ENCODE results near the gene LAMTOR2.
A peak's percentile ranks its signal among the peaks of the same experiment; 100 is the strongest.
"Not testable (repeated sequence)": the region's sequence is repeated elsewhere in the genome, so short reads cannot be mapped to it uniquely, and the experiment has no call there.

Gene LAMTOR2

DNA sequence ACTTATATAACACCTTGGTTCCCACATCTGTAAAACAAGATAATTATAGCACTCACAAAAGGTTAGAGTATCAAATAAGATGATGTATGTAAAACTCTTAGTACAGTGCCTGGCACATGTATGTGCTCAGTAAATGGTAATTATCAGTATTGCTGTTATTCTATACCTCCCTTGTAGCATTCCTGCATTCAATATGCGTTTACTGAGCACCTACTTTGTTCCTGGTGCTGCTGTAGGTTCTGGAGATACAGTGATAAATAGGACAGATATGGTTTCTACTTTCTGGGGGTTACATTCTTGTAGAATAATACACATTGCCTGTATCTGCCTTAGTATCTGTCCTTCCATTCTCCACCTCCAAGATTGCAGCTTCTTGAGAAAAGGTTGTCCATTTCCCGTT lies 32.6 kb upstream of the LAMTOR2 start:
- peaks cover 3 to 7% of the 10 kb centered on the region in 2 donors for H3K36me3 ChIP-seq (ENCODE audit: control insufficient read depth in 2 of 2, insufficient read depth in 2 of 2, low read length in 2 of 2)
- peak overlapping the region in 1 of 2 donors; percentile 13 for H3K9ac ChIP-seq (ENCODE audit: low read length in 2 of 2)
- peaks cover 7% of the 10 kb centered on the region for H3K4me1 ChIP-seq (ENCODE audit: control insufficient read depth, insufficient read depth, low read length)
- no peaks in the 10 kb centered on the region for H3K9me3 ChIP-seq (ENCODE audit: control insufficient read depth in 2 of 2, low read length in 2 of 2)
- no peak overlapping the region for H3K27ac ChIP-seq (ENCODE audit: low read length)
- no peak overlapping the region for H3K4me3 ChIP-seq (ENCODE audit: low read length in 2 of 2)
- peaks cover 0 to 3% of the 10 kb centered on the region in 2 donors for H3K27me3 ChIP-seq (ENCODE audit: control insufficient read depth in 1 of 2, insufficient read depth in 2 of 2, low read length in 2 of 2)

GRCh38 chr1:156024801-156025200 lies 29.8 kb upstream of the LAMTOR2 start:
- Histone ChIP-seq H3K36me3 (ENCODE audit: control insufficient read depth in 2 of 2, insufficient read depth in 2 of 2, low read length in 2 of 2) (no peaks in the 10 kb centered on the region), H3K9me3 (ENCODE audit: control insufficient read depth in 2 of 2, low read length in 2 of 2) (no peaks in the 10 kb centered on the region), H3K27ac (ENCODE audit: low read length) (no peak overlapping the region)

DNA sequence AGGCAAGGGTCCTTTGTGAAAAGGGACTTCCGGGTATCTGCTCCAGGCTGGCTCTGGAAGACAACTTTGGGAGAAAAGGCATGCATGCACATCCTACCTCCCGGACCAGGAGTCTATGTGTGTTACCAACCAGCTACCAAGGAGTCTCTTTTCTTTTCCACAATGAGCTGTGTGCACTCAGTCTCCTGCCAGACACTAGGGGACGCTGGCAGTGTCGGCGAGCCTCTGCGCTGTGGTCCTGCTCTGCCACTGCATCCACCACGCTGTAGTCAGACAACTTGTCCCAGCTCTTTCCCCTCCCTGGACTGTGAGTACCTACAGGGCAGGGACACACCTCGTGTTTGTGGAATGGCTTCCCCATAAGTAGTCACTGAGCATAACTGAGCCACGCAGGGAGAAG lies 28.7 kb upstream of the LAMTOR2 start:
- Histone ChIP-seq H3K4me3 (ENCODE audit: low read length in 2 of 2) (no peak overlapping the region), H3K27ac (ENCODE audit: low read length) (no peak overlapping the region), H3K9ac (ENCODE audit: low read length in 2 of 2) (peak overlapping the region in 1 of 2 donors; percentile 5), H3K4me1 (ENCODE audit: control insufficient read depth, insufficient read depth, low read length) (no peaks in the 10 kb centered on the region), H3K36me3 (ENCODE audit: control insufficient read depth in 2 of 2, insufficient read depth in 2 of 2, low read length in 2 of 2) (no peaks in the 10 kb centered on the region), H3K27me3 (ENCODE audit: control insufficient read depth in 1 of 2, insufficient read depth in 2 of 2, low read length in 2 of 2) (peaks cover 0 to 3% of the 10 kb centered on the region in 2 donors), H3K9me3 (ENCODE audit: control insufficient read depth in 2 of 2, low read length in 2 of 2) (no peaks in the 10 kb centered on the region)

More at GRCh38 chr1:156024801-156025200, 29.8 kb upstream of the LAMTOR2 start:
- Histone ChIP-seq H3K9ac (ENCODE audit: low read length in 2 of 2) (no peak overlapping the region), H3K27me3 (ENCODE audit: control insufficient read depth in 1 of 2, insufficient read depth in 2 of 2, low read length in 2 of 2) (peaks cover 0 to 3% of the 10 kb centered on the region in 2 donors), H3K4me1 (ENCODE audit: control insufficient read depth, insufficient read depth, low read length) (peaks cover 7% of the 10 kb centered on the region), H3K4me3 (ENCODE audit: low read length in 2 of 2) (no peak overlapping the region)

GRCh38 chr1:156026588-156026987 lies 28.0 kb upstream of the LAMTOR2 start:
- Histone ChIP-seq H3K9ac (ENCODE audit: low read length in 2 of 2) (no peak overlapping the region), H3K36me3 (ENCODE audit: control insufficient read depth in 2 of 2, insufficient read depth in 2 of 2, low read length in 2 of 2) (no peaks in the 10 kb centered on the region), H3K27ac (ENCODE audit: low read length) (no peak overlapping the region), H3K9me3 (ENCODE audit: control insufficient read depth in 2 of 2, low read length in 2 of 2) (no peaks in the 10 kb centered on the region), H3K4me3 (ENCODE audit: low read length in 2 of 2) (no peak overlapping the region), H3K4me1 (ENCODE audit: control insufficient read depth, insufficient read depth, low read length) (no peaks in the 10 kb centered on the region), H3K27me3 (ENCODE audit: control insufficient read depth in 1 of 2, insufficient read depth in 2 of 2, low read length in 2 of 2) (peaks cover 0 to 3% of the 10 kb centered on the region in 2 donors)

DNA sequence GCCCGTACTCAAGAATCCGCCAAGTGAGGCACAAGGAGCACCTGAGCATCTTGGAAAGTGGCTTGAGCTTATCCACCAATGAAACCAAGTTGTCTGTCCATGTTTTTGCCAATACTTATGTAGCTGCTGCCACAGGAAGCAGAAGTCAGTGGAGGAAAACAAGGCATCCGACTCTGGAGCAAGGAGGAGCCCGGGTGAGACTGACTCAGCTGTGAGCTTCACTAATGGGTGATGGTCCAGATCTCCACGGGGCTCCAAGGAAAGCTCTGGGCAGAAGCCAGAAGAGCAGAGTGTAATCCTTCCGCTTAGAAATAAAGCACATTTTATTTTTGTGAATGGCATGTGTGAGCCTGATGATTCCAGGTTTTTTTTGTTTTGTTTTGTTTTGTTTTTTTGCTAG lies 21.6 kb upstream of the LAMTOR2 start:
- Histone ChIP-seq H3K4me1 (ENCODE audit: control insufficient read depth, insufficient read depth, low read length) (no peaks in the 10 kb centered on the region), H3K36me3 (ENCODE audit: control insufficient read depth in 2 of 2, insufficient read depth in 2 of 2, low read length in 2 of 2) (peaks cover 0 to 6% of the 10 kb centered on the region in 2 donors), H3K4me3 (ENCODE audit: low read length in 2 of 2) (no peak overlapping the region), H3K27me3 (ENCODE audit: control insufficient read depth in 1 of 2, insufficient read depth in 2 of 2, low read length in 2 of 2) (no peaks in the 10 kb centered on the region), H3K9me3 (ENCODE audit: control insufficient read depth in 2 of 2, low read length in 2 of 2) (no peaks in the 10 kb centered on the region), H3K27ac (ENCODE audit: low read length) (no peak overlapping the region), H3K9ac (ENCODE audit: low read length in 2 of 2) (no peak overlapping the region)

DNA sequence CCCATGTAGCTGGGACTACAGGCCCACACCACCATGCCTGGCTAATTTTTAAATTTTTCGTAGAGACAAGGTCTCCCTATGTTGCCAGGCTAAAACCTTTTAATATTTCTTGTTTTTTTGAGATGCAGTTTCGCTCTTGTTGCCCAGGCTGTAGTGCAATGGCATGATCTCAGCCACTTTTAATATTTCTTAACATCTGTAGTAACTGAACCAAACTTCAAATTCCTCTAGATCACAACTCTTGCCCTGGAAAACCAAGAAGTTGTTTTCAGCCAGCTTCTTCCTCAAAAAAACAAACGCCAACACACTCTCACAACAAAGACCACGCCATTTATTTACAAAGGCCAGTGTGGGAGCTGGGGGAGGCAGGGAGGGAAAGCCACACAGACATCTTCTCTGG lies 19.6 kb upstream of the LAMTOR2 start:
- not testable (repeated sequence) for H3K27ac ChIP-seq (ENCODE audit: low read length); H3K27me3 ChIP-seq (ENCODE audit: control insufficient read depth in 1 of 2, insufficient read depth in 2 of 2, low read length in 2 of 2); H3K4me1 ChIP-seq (ENCODE audit: control insufficient read depth, insufficient read depth, low read length); H3K4me3 ChIP-seq (ENCODE audit: low read length in 2 of 2); H3K36me3 ChIP-seq (ENCODE audit: control insufficient read depth in 2 of 2, insufficient read depth in 2 of 2, low read length in 2 of 2); H3K9ac ChIP-seq (ENCODE audit: low read length in 2 of 2); H3K9me3 ChIP-seq (ENCODE audit: control insufficient read depth in 2 of 2, low read length in 2 of 2)

- Histone ChIP-seq H3K27me3 (ENCODE audit: control insufficient read depth in 1 of 2, insufficient read depth in 2 of 2, low read length in 2 of 2) (no peaks in the 10 kb centered on the region), H3K36me3 (ENCODE audit: control insufficient read depth in 2 of 2, insufficient read depth in 2 of 2, low read length in 2 of 2) (peaks cover 28 to 31% of the 10 kb centered on the region in 2 donors), H3K27ac (ENCODE audit: low read length) (no peak overlapping the region), H3K4me1 (ENCODE audit: control insufficient read depth, insufficient read depth, low read length) (no peaks in the 10 kb centered on the region), H3K4me3 (ENCODE audit: low read length in 2 of 2) (no peak overlapping the region), H3K9ac (ENCODE audit: low read length in 2 of 2) (no peak overlapping the region), H3K9me3 (ENCODE audit: control insufficient read depth in 2 of 2, low read length in 2 of 2) (no peaks in the 10 kb centered on the region)
These were observed 11.8 kb upstream of the LAMTOR2 start for GRCh38 chr1:156042828-156043227.

DNA sequence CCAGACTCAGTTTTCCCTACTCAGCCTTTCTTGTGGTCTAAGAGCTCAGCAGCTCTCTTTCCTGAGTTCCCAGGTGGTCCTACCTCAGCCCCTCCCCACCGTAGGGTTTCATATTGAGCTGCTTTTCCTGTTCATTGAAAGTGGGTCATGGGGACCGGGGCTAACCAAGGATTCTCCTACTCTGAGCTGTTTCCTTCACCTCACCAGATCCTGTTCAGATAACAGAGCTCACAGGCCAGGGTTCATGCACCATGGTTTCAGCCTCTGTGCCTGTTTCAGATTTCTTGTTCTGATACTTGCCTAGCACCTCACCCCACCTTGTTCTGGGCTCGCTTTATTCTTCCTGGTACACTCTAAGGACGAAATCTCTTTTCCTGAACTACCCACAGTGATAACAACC lies 9.5 kb upstream of the LAMTOR2 start:
- Histone ChIP-seq H3K9ac (ENCODE audit: low read length in 2 of 2) (no peak overlapping the region), H3K27ac (ENCODE audit: low read length) (no peak overlapping the region), H3K4me1 (ENCODE audit: control insufficient read depth, insufficient read depth, low read length) (no peaks in the 10 kb centered on the region), H3K27me3 (ENCODE audit: control insufficient read depth in 1 of 2, insufficient read depth in 2 of 2, low read length in 2 of 2) (no peaks in the 10 kb centered on the region), H3K4me3 (ENCODE audit: low read length in 2 of 2) (no peak overlapping the region), H3K36me3 (ENCODE audit: control insufficient read depth in 2 of 2, insufficient read depth in 2 of 2, low read length in 2 of 2) (peaks cover 34 to 45% of the 10 kb centered on the region in 2 donors), H3K9me3 (ENCODE audit: control insufficient read depth in 2 of 2, low read length in 2 of 2) (no peaks in the 10 kb centered on the region)

DNA sequence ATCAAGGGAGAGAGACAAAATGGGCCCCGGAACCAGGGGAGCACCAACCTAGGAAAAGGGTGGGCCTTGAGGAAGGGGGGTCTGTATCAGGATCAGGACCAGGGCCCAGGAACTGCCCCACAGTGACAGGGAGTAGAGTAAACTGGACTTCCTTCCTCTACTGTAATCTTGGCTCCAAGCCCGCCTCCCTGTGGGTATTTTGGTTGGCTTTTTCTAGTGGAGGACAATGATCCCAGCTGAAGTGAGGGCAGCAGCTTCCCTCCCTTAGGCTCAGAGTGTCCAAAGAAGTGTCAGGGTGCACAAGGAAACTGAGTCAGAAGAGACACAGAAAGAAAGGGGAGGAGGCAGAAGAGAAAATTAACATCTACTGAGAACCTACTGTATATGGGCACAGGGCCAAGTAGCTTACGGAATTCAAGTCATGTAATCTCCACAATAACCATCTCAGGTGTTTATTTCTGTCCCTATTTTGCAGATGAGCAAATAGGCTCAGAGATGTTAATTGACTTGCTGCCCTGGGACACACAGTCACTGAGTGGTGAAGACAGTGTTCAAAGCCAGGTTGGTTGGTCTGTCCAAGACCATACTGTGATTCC lies 5.8 kb upstream of the LAMTOR2 start:
- peaks cover 10 to 23% of the 10 kb centered on the region in 2 donors for H3K36me3 ChIP-seq (ENCODE audit: control insufficient read depth in 2 of 2, insufficient read depth in 2 of 2, low read length in 2 of 2)

DNA sequence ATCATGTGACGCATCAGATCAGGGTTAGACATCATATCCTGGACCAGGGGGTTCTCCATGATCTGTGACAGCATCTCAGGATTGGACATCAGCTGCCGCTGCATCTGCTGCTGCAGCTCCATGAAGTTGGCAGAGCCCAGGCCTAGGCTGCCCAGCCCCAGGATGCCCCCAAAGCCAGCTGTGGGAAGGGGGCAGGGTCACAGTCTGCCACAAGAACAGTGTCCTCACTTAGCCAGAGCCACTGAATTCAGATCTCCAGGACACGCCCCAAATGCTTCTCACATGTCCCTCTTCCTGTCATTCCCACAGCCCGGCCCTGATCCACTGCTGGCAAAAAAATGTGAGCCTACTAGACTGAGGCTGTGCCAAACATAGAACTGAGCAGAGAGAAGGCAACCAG lies 4.2 kb upstream of the LAMTOR2 start:
- Histone ChIP-seq H3K36me3 (ENCODE audit: control insufficient read depth in 2 of 2, insufficient read depth in 2 of 2, low read length in 2 of 2) (peaks cover 7 to 17% of the 10 kb centered on the region in 2 donors), H3K9me3 (ENCODE audit: control insufficient read depth in 2 of 2, low read length in 2 of 2) (no peaks in the 10 kb centered on the region), H3K27ac (ENCODE audit: low read length) (no peak overlapping the region), H3K27me3 (ENCODE audit: control insufficient read depth in 1 of 2, insufficient read depth in 2 of 2, low read length in 2 of 2) (no peaks in the 10 kb centered on the region), H3K4me1 (ENCODE audit: control insufficient read depth, insufficient read depth, low read length) (peaks cover 15% of the 10 kb centered on the region), H3K9ac (ENCODE audit: low read length in 2 of 2) (no peak overlapping the region), H3K4me3 (ENCODE audit: low read length in 2 of 2) (no peak overlapping the region)

More for the DNA sequence above, 5.8 kb upstream of the LAMTOR2 start:
- no peak overlapping the region for H3K27ac ChIP-seq (ENCODE audit: low read length)
- no peak overlapping the region for H3K4me3 ChIP-seq (ENCODE audit: low read length in 2 of 2)
- peaks cover 7% of the 10 kb centered on the region for H3K4me1 ChIP-seq (ENCODE audit: control insufficient read depth, insufficient read depth, low read length)
- no peaks in the 10 kb centered on the region for H3K27me3 ChIP-seq (ENCODE audit: control insufficient read depth in 1 of 2, insufficient read depth in 2 of 2, low read length in 2 of 2)
- H3K9me3 ChIP-seq (ENCODE audit: control insufficient read depth in 2 of 2, low read length in 2 of 2), result no peaks in the 10 kb centered on the region
- no peak overlapping the region for H3K9ac ChIP-seq (ENCODE audit: low read length in 2 of 2)

DNA sequence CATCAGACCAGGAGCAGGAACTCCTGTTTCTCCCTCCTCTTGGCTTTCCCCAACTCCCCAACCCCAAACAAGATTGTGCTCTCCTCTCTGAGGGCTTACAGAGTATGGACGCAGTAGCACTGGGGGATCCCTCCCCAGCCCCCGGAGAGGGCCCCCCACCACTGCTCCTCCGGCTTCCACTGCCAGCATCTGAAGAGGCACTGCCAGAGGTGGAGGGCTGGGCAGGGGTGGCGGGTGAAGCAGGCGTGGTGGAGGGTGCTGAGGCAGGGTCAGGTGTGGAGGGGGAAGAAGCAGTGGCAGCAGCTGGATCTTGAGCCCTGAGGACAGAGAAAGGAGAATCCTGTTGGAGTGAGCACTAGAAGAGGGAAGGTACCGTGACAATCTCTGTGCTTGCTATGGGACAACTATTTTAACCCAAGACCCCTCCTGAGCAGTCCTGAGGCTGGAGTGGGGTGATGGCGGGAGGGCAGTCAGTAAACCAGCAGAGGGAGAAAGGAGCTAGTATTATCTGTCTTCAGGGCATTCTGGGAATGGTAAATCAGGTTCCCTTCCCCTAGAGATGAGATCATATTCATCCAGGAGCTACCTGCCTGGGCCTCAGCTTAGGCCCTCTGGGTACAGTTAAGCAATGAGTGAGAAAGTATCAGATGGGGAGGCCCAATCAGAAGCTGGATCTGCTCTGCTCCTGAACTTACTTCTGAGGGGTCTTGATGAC lies 3.4 kb upstream of the LAMTOR2 start:
- Histone ChIP-seq H3K27ac (ENCODE audit: low read length) (no peak overlapping the region), H3K4me1 (ENCODE audit: control insufficient read depth, insufficient read depth, low read length) (peaks cover 21% of the 10 kb centered on the region), H3K9ac (ENCODE audit: low read length in 2 of 2) (no peak overlapping the region), H3K27me3 (ENCODE audit: control insufficient read depth in 1 of 2, insufficient read depth in 2 of 2, low read length in 2 of 2) (no peaks in the 10 kb centered on the region), H3K9me3 (ENCODE audit: control insufficient read depth in 2 of 2, low read length in 2 of 2) (no peaks in the 10 kb centered on the region), H3K36me3 (ENCODE audit: control insufficient read depth in 2 of 2, insufficient read depth in 2 of 2, low read length in 2 of 2) (peaks cover 7 to 17% of the 10 kb centered on the region in 2 donors), H3K4me3 (ENCODE audit: low read length in 2 of 2) (no peak overlapping the region)
